Measurements from ENCODE around the gene ZEB2. TPM values are rescaled to one million over a fixed set of nuclear protein-coding genes. Genes with fewer than 3 reads are reported as not detected.

ZEB2 gene
- total RNA-seq, 1 experiment from 2014 or later: 1.2 TPM

GRCh38 chr2:144437636-144438035 is 82.3 kb downstream of the ZEB2 start:
- Histone ChIP-seq H2BK12ac (ENCODE audit: insufficient read length, low read depth, low read length) (no peak overlapping the region), H3K9ac (ENCODE audit: extremely low read depth, insufficient read length, low read length) (no peak overlapping the region), H3K27ac (ENCODE audit: insufficient read length, low read depth, low read length) (no peak overlapping the region), H2BK20ac (ENCODE audit: low read depth, low read length, poor library complexity, severe bottlenecking) (no peak overlapping the region), H3K79me2 (ENCODE audit: insufficient read depth, low read length) (no peaks in the 10 kb centered on the region), H4K5ac (ENCODE audit: insufficient read length, low read depth, low read length) (no peak overlapping the region), H3K14ac (ENCODE audit: insufficient read depth, low read length) (no peak overlapping the region), H4K8ac (replicated peaks; ENCODE audit: insufficient read length, low read depth, low read length) (no peak overlapping the region), H4K91ac (ENCODE audit: insufficient read length, low read depth, low read length) (no peak overlapping the region), H3K23ac (ENCODE audit: insufficient read length, low read depth, low read length) (no peak overlapping the region), H2BK15ac (ENCODE audit: low read depth, low read length) (no peak overlapping the region), H3K27me3 (ENCODE audit: insufficient read depth, low read length) (no peaks in the 10 kb centered on the region), H2BK120ac (ENCODE audit: low read depth, low read length, poor library complexity, severe bottlenecking) (no peak overlapping the region), H2AFZ (ENCODE audit: low read length) (no peak overlapping the region), H3K23me2 (ENCODE audit: insufficient read length, low read depth, low read length, poor library complexity, severe bottlenecking) (no peaks in the 10 kb centered on the region), H3K4ac (ENCODE audit: low read depth, low read length) (no peak overlapping the region), H3K56ac (ENCODE audit: insufficient read length, low read depth, low read length) (no peak overlapping the region), H3T11ph (ENCODE audit: low read length) (no peak overlapping the region), H3K4me2 (ENCODE audit: insufficient read depth, insufficient read length, low read length) (no peak overlapping the region), H3K4me1 (ENCODE audit: insufficient read depth, low read length) (peaks cover 2% of the 10 kb centered on the region; the same call in 1 of the 2 replicates), H2BK5ac (ENCODE audit: insufficient read length, low read length) (no peak overlapping the region), H3K18ac (ENCODE audit: insufficient read length, low read depth, low read length) (no peak overlapping the region), H2AK5ac (ENCODE audit: insufficient read length, low read length) (no peak overlapping the region), H3K9me3 (ENCODE audit: control insufficient read depth, low read depth, low read length) (no peaks in the 10 kb centered on the region), H4K20me1 (ENCODE audit: control insufficient read depth, insufficient read depth, insufficient read length) (no peaks in the 10 kb centered on the region), H3K79me1 (ENCODE audit: insufficient read depth, low read depth, low read length, poor library complexity, severe bottlenecking) (no peaks in the 10 kb centered on the region)
- H3K4me3 Mint-ChIP-seq: no peak overlapping the region
- H3K27ac Mint-ChIP-seq: no peak overlapping the region
- peaks cover 23 to 35% of the 10 kb centered on the region in 2 experiments for H3K4me1 Mint-ChIP-seq
- H3K27me3 Mint-ChIP-seq (ENCODE audit: low read depth): no peaks in the 10 kb centered on the region; the same call in 1 of the 2 replicates
- TF ChIP-seq CTCF (conservative IDR thresholded peaks at IDR 0.05): no peak
- DNase-seq: no peak
- 0 out of 7 replicates have a peak, but pooled peaks cover 0 to 1% (median 0%) of the 10 kb centered on the region in 3 experiments for H3K36me3 Mint-ChIP-seq (ENCODE audit: insufficient read depth in 1 of 3, low read depth in 3 of 3)
- no CpG with 5 or more reads among the region's 4 CpGs for WGBS (ENCODE audit: extremely low coverage, insufficient read length, low lambda C conversion rate)
- H3K9me3 Mint-ChIP-seq: no peaks in the 10 kb centered on the region

Measured in H9 (cell line).